Measurements from ENCODE around the gene SLC9A6. TPM values are rescaled to one million over a fixed set of nuclear protein-coding genes. Genes with fewer than 3 reads are reported as not detected.

Gene SLC9A6
- total and polyA plus RNA-seq, 9 of the 15 experiments (the other 6 are each of a cell fraction or from before 2014, with no cell fraction given) = 3.7 to 13.9 (median 9.9) TPM

DNA sequence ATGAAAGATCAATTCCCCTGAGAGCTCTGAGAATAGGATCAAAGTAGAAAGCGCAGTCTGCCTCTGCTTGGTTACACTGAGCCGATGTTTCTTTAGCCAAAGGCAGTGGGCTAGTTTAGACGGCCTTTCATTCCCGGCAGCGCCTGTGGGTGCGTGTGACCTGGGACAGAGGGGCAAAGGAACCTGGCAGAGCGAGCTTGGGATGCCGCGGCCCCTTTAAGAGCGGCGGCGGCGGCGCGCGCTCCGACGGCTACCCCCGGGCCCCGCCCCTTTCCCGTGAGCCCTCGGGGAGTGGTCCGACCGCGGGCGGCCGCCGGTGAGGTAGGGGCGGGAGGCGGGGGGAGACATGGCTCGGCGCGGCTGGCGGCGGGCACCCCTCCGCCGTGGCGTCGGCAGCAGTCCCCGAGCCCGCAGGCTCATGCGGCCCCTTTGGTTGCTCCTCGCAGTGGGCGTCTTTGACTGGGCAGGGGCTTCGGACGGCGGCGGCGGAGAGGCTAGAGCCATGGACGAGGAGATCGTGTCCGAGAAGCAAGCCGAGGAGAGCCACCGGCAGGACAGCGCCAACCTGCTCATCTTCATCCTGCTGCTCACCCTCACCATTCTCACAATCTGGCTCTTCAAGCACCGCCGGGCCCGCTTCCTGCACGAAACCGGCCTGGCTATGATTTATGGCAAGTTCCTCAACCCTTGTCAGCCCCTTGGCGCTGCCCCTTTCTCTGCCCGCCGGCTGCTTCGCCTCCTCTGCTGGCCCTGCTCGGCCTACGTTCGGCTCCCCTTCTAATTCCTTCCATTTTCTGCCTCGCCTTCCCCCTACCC lies at the start of gene SLC9A6 (continued):
- TF ChIP-seq, protein P1, sequence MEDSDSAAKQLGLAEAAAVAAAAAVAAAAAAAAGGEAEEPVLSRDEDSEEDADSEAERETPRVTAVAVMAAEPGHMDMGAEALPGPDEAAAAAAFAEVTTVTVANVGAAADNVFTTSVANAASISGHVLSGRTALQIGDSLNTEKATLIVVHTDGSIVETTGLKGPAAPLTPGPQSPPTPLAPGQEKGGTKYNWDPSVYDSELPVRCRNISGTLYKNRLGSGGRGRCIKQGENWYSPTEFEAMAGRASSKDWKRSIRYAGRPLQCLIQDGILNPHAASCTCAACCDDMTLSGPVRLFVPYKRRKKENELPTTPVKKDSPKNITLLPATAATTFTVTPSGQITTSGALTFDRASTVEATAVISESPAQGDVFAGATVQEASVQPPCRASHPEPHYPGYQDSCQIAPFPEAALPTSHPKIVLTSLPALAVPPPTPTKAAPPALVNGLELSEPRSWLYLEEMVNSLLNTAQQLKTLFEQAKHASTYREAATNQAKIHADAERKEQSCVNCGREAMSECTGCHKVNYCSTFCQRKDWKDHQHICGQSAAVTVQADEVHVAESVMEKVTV (CRISPR knock-in tag; IDR thresholded peaks at IDR 0.05) = no peak
- TF ChIP-seq MYBL2 (IDR thresholded peaks at IDR 0.05; ENCODE audit: low read depth) (no peak), MYBL2 (CRISPR knock-in tag; IDR thresholded peaks at IDR 0.05; ENCODE audit: borderline replicate concordance) (no peak), ZBTB1 (CRISPR knock-in tag; IDR thresholded peaks at IDR 0.05; ENCODE audit: borderline replicate concordance, low read depth) (no peak), OTX1 (CRISPR knock-in tag; IDR thresholded peaks at IDR 0.05) (no peak), ZFX (CRISPR knock-in tag; IDR thresholded peaks at IDR 0.05) (peak; percentile 46), JUND (IDR thresholded peaks at IDR 0.05; ENCODE audit: borderline replicate concordance, low read depth, low read length) (no peak), JUND (tag; IDR thresholded peaks at IDR 0.05; ENCODE audit: borderline replicate concordance, low read depth, low read length) (no peak), PHB2 (IDR thresholded peaks at IDR 0.05; ENCODE audit: low read depth) (no peak)
- TF ChIP-seq, protein P2, sequence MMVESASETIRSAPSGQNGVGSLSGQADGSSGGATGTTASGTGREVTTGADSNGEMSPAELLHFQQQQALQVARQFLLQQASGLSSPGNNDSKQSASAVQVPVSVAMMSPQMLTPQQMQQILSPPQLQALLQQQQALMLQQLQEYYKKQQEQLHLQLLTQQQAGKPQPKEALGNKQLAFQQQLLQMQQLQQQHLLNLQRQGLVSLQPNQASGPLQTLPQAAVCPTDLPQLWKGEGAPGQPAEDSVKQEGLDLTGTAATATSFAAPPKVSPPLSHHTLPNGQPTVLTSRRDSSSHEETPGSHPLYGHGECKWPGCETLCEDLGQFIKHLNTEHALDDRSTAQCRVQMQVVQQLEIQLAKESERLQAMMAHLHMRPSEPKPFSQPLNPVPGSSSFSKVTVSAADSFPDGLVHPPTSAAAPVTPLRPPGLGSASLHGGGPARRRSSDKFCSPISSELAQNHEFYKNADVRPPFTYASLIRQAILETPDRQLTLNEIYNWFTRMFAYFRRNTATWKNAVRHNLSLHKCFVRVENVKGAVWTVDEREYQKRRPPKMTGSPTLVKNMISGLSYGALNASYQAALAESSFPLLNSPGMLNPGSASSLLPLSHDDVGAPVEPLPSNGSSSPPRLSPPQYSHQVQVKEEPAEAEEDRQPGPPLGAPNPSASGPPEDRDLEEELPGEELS (CRISPR knock-in tag; IDR thresholded peaks at IDR 0.05; ENCODE audit: borderline replicate concordance) = no peak
- TF ChIP-seq, protein P3, sequence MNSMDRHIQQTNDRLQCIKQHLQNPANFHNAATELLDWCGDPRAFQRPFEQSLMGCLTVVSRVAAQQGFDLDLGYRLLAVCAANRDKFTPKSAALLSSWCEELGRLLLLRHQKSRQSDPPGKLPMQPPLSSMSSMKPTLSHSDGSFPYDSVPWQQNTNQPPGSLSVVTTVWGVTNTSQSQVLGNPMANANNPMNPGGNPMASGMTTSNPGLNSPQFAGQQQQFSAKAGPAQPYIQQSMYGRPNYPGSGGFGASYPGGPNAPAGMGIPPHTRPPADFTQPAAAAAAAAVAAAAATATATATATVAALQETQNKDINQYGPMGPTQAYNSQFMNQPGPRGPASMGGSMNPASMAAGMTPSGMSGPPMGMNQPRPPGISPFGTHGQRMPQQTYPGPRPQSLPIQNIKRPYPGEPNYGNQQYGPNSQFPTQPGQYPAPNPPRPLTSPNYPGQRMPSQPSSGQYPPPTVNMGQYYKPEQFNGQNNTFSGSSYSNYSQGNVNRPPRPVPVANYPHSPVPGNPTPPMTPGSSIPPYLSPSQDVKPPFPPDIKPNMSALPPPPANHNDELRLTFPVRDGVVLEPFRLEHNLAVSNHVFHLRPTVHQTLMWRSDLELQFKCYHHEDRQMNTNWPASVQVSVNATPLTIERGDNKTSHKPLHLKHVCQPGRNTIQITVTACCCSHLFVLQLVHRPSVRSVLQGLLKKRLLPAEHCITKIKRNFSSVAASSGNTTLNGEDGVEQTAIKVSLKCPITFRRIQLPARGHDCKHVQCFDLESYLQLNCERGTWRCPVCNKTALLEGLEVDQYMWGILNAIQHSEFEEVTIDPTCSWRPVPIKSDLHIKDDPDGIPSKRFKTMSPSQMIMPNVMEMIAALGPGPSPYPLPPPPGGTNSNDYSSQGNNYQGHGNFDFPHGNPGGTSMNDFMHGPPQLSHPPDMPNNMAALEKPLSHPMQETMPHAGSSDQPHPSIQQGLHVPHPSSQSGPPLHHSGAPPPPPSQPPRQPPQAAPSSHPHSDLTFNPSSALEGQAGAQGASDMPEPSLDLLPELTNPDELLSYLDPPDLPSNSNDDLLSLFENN (IDR thresholded peaks at IDR 0.05; ENCODE audit: low read depth in 2 of 2, low read length in 2 of 2) = no peak
- TF ChIP-seq, protein P4, sequence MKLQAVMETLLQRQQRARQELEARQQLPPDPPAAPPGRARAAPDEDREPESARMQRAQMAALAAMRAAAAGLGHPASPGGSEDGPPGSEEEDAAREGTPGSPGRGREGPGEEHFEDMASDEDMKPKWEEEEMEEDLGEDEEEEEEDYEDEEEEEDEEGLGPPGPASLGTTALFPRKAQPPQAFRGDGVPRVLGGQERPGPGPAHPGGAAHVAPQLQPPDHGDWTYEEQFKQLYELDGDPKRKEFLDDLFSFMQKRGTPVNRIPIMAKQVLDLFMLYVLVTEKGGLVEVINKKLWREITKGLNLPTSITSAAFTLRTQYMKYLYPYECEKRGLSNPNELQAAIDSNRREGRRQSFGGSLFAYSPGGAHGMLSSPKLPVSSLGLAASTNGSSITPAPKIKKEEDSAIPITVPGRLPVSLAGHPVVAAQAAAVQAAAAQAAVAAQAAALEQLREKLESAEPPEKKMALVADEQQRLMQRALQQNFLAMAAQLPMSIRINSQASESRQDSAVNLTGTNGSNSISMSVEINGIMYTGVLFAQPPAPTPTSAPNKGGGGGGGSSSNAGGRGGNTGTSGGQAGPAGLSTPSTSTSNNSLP (IDR thresholded peaks at IDR 0.05; ENCODE audit: borderline replicate concordance, low read depth, low read length) = no peak
- TF ChIP-seq, protein P5, sequence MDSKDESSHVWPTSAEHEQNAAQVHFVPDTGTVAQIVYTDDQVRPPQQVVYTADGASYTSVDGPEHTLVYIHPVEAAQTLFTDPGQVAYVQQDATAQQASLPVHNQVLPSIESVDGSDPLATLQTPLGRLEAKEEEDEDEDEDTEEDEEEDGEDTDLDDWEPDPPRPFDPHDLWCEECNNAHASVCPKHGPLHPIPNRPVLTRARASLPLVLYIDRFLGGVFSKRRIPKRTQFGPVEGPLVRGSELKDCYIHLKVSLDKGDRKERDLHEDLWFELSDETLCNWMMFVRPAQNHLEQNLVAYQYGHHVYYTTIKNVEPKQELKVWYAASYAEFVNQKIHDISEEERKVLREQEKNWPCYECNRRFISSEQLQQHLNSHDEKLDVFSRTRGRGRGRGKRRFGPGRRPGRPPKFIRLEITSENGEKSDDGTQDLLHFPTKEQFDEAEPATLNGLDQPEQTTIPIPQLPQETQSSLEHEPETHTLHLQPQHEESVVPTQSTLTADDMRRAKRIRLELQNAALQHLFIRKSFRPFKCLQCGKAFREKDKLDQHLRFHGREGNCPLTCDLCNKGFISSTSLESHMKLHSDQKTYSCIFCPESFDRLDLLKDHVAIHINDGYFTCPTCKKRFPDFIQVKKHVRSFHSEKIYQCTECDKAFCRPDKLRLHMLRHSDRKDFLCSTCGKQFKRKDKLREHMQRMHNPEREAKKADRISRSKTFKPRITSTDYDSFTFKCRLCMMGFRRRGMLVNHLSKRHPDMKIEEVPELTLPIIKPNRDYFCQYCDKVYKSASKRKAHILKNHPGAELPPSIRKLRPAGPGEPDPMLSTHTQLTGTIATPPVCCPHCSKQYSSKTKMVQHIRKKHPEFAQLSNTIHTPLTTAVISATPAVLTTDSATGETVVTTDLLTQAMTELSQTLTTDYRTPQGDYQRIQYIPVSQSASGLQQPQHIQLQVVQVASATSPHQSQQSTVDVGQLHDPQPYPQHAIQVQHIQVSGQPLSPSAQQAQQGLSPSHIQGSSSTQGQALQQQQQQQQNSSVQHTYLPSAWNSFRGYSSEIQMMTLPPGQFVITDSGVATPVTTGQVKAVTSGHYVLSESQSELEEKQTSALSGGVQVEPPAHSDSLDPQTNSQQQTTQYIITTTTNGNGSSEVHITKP (IDR thresholded peaks at IDR 0.05; ENCODE audit: partially characterized antibody) = no peak

All from K562 (cell line).